Stomach (tissue), 4 donors: Measurements from ENCODE around the gene SMYD3.
"Not testable (repeated sequence)": the region's sequence is repeated elsewhere in the genome, so short reads cannot be mapped to it uniquely, and the experiment has no call there.

Source experiments
- CTCF ChIP-seq, 7 experiments: fragments of 450-650 bp in 4 of 7; fragments of 200-600 bp in 3 of 7; sonication (generic) in 3 of 7; IDR thresholded peaks; one replicate each; pipeline ENCODE4 v1.5.1; 2016 to 2019; ENCODE audit warnings: antibody characterized with exemption in 7 of 7, control low read depth in 2 of 7, mild to moderate bottlenecking in 1 of 7
- EP300 ChIP-seq: sonication (generic); formaldehyde crosslinking; IDR thresholded peaks from one replicate; pipeline ENCODE4 v1.6.1; 2017; ENCODE audit warnings: antibody characterized with exemption
- POLR2AphosphoS5 ChIP-seq, 3 donors: sonication (generic); formaldehyde crosslinking; IDR thresholded peaks; one replicate each; pipeline ENCODE4 v1.6.1; 2016; ENCODE audit warnings: antibody characterized with exemption in 3 of 3

DNA sequence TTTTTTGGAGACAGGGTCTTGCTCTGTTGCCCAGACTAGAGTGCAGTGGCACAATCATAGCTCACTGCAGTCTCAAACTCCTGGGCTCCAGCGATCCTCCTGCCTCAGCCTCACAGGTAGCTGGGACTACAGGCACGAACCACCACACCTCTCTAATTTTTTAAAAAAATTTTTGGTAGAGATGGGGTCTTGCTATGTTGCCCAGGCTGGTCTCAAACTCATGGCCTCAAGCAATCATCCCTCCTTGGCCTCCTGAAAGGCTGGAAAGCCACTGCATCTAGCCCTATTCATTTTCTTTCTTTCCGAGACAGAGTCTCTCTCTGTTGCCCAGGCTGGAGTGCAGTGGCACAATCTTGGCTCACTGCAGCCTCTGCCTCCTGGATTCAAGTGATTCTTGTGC is 793.1 kb downstream of the SMYD3 start:
- not testable (repeated sequence) for TF ChIP-seq POLR2AphosphoS5 (IDR thresholded peaks at IDR 0.05); EP300; CTCF (IDR thresholded peaks at IDR 0.05)
